ENCODE results near the gene PRPF4. TPM values are rescaled to one million over a fixed set of nuclear protein-coding genes. Genes with fewer than 3 reads are reported as not detected.
A peak's percentile ranks its signal among the peaks of the same experiment; 100 is the strongest.
"Not testable (repeated sequence)": the region's sequence is repeated elsewhere in the genome, so short reads cannot be mapped to it uniquely, and the experiment has no call there.

PRPF4 gene
- total RNA-seq, 1 experiment from 2014 or later, result 58.9 TPM

GRCh38 chr9:113257863-113258262, 17.6 kb upstream of the PRPF4 start:
- no peak overlapping the region for H3K4me3 ChIP-seq
- no peaks in the 10 kb centered on the region for H3K27me3 ChIP-seq
- DNase-seq, result no peak
- H3K9me3 ChIP-seq, result no peaks in the 10 kb centered on the region
- H3K36me3 ChIP-seq, result peaks cover 27% of the 10 kb centered on the region

GRCh38 chr9:113258282-113258681, 17.2 kb upstream of the PRPF4 start:
- Histone ChIP-seq H3K4me3 (no peak overlapping the region), H3K9me3 (no peaks in the 10 kb centered on the region), H3K27me3 (no peaks in the 10 kb centered on the region), H3K36me3 (peaks cover 27% of the 10 kb centered on the region)
- DNase-seq, result no peak

DNA sequence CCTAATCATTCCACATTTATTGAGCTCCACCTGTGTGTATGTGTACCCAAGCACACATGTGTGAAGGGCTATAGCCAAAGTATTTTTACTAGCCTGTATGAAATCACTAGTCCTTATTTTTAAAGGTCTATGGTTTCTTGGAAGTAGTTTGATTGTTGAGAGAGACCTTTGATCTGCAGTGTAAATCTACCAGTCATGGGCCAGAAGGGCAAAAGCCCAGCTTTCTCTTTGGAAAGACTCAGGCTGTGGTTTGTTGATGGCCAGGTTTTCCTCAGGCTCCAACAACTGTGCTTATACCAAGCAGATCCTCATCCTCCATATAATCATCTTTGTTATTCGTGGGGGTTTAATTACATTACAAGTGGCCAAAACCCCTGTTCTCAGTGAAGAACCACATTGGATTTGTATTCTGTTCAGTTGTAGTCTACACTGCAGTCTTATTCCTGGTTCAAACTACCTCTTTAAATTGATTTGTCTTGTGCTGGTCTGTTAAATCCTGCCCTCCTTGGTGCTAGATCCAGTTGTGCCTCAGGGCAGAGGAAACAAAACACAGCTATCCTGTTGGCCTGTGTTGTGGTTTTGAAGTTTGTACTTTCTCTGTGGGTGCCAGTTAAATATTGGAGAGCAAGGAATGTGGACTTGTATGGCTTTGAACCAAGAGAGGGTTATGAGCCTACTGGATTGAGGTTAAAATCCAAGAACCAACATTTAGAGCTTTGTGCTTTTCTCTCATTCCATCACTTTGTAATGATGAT, 13.4 kb upstream of the PRPF4 start:
- peaks cover 32% of the 10 kb centered on the region for H3K36me3 ChIP-seq
- no peaks in the 10 kb centered on the region for H3K9me3 ChIP-seq
- no peak overlapping the region for H3K4me3 ChIP-seq
- no peaks in the 10 kb centered on the region for H3K27me3 ChIP-seq
- no peak for DNase-seq

DNA sequence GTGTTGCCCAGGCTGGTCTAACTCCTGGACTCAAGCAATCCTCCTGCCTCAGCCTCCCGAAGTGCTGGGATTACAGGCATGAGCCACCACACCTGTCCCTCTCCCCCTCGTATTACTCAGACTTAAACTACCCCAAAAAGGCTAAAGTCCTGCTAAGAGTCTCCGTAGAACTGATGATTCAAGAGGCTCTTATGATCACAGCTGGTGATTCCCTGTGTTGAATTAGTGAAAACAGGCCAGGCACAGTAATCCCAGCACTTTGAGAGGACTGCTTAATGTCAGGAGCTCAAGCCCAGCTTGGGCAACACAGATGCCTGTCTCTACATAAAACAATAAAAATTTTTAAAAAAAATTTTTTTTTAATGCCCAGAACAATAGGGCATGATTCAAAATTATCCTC, 9.3 kb upstream of the PRPF4 start:
- H3K36me3 ChIP-seq, result peaks cover 41% of the 10 kb centered on the region
- DNase-seq, result no peak
- no peaks in the 10 kb centered on the region for H3K9me3 ChIP-seq
- H3K27me3 ChIP-seq, result no peaks in the 10 kb centered on the region
- no peak overlapping the region for H3K4me3 ChIP-seq

DNA sequence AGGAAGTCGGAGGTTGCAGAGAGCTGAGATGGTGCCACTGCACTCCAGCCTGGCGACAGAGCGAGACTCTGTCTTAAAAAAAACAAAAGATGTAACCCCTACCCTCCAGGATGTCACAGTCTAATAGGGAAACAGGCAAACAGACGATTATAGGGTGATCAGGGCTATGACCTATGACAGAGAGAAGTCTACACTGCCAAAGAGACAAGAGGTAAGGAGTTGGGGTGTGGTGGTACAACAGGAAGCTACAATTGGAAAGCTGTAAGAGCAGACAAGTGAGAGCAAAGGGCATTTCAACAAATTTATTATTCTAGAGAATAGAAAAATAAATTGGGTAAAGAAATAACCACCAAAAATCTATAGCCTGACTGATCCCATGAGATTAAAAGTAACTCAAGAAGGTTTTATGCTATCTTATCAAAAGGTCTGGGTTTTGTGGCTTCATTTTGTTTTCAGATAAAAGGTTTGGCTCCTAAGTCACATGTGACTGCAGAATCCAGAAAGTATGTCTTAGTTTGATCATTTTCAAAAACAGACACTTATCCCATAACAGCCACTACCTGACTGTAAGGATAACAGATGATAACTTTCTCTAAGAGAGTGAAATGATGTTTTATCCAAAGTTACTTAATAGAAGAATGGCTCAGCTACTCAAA, 7.4 kb upstream of the PRPF4 start:
- no peak for DNase-seq
- H3K9me3 ChIP-seq, result no peaks in the 10 kb centered on the region
- H3K4me3 ChIP-seq, result no peak overlapping the region
- no peaks in the 10 kb centered on the region for H3K27me3 ChIP-seq
- peaks cover 51% of the 10 kb centered on the region for H3K36me3 ChIP-seq

DNA sequence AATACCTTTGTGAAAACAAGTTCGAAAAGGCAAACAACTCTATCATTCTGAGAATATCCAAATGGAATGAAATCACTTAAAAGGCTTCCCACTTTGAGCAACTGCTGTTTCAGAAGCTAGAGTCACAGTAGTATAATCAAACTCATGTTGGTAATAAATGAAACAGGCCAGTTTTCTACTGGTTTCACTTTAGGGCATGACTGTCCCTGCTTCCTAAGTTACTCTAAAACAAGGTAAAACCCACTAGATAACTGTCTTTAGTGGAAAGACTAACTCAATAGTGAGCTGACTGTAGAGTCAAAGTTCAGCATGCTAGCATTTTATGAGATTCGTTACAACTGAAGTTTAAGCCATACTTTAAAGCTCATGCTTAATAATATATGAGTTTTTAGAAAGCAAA, 6.1 kb upstream of the PRPF4 start:
- H3K4me3 ChIP-seq, result no peak overlapping the region
- DNase-seq, result no peak
- H3K36me3 ChIP-seq, result peaks cover 60% of the 10 kb centered on the region
- no peaks in the 10 kb centered on the region for H3K27me3 ChIP-seq
- no peaks in the 10 kb centered on the region for H3K9me3 ChIP-seq

DNA sequence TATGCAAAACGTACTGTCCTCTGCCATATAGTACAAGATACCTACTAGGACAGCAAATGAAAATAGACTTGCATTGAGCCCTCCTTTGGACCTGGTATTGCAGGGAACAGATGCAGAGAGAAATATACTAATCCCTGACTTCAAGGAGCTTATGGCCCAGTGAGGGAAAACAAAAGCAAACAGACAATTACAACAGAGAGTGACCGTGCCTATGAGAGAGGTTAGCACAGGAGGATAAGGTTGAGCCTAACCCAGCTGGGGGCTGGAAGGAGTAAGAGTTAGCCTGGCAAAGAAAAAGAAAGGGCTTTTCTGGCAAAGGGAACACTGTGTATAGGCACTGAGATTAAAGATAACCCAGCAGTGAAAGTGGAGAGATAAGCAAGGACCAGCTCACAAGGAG, 5.6 kb upstream of the PRPF4 start:
- H3K36me3 ChIP-seq, result peaks cover 60% of the 10 kb centered on the region

GRCh38 chr9:113274474-113275156, 843 bp upstream of the PRPF4 start:
- no peak for DNase-seq
- Histone ChIP-seq H3K27me3 (no peaks in the 10 kb centered on the region), H3K4me3 (peak overlapping the region; percentile 94), H3K36me3 (peaks cover 69% of the 10 kb centered on the region), H3K9me3 (no peaks in the 10 kb centered on the region)

More for the DNA sequence above, 5.6 kb upstream of the PRPF4 start:
- H3K4me3 ChIP-seq, result no peak overlapping the region
- no peaks in the 10 kb centered on the region for H3K27me3 ChIP-seq
- H3K9me3 ChIP-seq, result no peaks in the 10 kb centered on the region
- no peak for DNase-seq

GRCh38 chr9:113278840-113279239, 3.4 kb downstream of the PRPF4 start:
- no peaks in the 10 kb centered on the region for H3K9me3 ChIP-seq
- no peak for DNase-seq
- no peak overlapping the region for H3K4me3 ChIP-seq
- no peaks in the 10 kb centered on the region for H3K27me3 ChIP-seq
- H3K36me3 ChIP-seq, result peaks cover 74% of the 10 kb centered on the region

GRCh38 chr9:113281356-113281755, 5.9 kb downstream of the PRPF4 start:
- peaks cover 83% of the 10 kb centered on the region for H3K36me3 ChIP-seq
- H3K4me3 ChIP-seq, result no peak overlapping the region
- DNase-seq, result no peak
- H3K9me3 ChIP-seq, result no peaks in the 10 kb centered on the region
- no peaks in the 10 kb centered on the region for H3K27me3 ChIP-seq

DNA sequence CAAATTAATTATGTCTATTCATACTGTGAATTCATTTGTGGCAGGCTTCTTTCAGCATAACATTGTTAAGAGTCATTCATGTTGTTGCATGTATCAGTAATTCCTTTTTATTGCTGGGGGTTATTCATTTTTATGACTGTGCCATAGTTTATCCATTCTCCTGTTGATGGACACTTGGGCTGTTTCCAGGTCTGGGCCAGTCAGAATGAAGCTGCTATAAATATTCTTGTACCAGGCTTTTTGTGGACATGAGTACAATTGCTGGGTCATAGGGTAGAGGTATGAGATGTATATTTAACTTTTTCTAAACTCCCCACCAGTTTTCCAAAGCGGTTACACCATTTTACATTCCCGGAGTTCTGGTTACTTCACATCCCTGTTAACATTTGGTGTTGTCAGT, 13.6 kb downstream of the PRPF4 start:
- DNase-seq, result no peak
- Histone ChIP-seq H3K27me3 (no peaks in the 10 kb centered on the region), H3K9me3 (no peaks in the 10 kb centered on the region), H3K4me3 (no peak overlapping the region), H3K36me3 (peaks cover 91% of the 10 kb centered on the region)

GRCh38 chr9:113290052-113290607, 14.7 kb downstream of the PRPF4 start:
- Histone ChIP-seq H3K9me3 (no peaks in the 10 kb centered on the region), H3K36me3 (peaks cover 83% of the 10 kb centered on the region), H3K4me3 (no peak overlapping the region), H3K27me3 (no peaks in the 10 kb centered on the region)
- DNase-seq, result no peak

GRCh38 chr9:113293285-113293878, 17.9 kb downstream of the PRPF4 start:
- peak; percentile 34 for DNase-seq
- no peak overlapping the region for H3K4me3 ChIP-seq
- H3K9me3 ChIP-seq, result no peaks in the 10 kb centered on the region
- peaks cover 56% of the 10 kb centered on the region for H3K36me3 ChIP-seq
- no peaks in the 10 kb centered on the region for H3K27me3 ChIP-seq

- H3K36me3 ChIP-seq, result peaks cover 27% of the 10 kb centered on the region
- not testable (repeated sequence) for H3K4me3 ChIP-seq, H3K9me3 ChIP-seq, DNase-seq, H3K27me3 ChIP-seq
Observed at GRCh38 chr9:113296247-113296646, 20.8 kb downstream of the PRPF4 start.

DNA sequence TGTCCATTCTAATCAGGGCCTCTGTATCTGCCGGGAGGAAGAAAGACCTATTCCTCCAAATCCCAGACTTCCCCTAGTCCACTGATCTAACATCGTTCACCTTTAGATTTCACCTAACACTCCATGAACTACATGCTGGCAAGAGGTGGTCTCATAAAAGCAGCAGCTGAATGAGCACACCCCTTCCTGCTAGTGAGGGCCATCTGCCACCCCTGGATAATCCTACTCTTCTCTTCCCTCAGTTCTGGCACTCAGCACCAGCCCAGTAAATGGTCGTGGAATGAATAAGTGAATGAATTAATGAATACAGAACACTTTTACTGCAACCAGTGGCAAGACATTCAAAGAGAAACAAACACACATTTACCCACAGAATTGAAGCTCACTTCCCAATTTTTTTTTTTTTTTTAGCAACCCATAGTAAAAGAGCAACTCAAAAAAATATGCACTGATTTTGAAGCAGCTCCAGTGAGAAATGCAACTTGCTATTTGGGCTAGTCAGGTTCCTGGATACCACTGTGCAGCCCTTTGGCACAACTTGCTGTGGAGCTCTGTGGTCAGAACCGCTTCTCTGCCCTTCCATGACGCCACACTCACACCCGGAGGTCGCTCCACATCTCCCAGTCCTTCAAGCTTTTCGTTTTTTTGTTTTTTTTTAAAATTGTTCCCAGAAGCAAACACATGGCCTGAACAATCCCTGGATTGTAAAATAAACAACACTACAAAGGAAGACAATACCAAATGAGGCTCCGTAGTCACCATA, 21.5 kb downstream of the PRPF4 start:
- Histone ChIP-seq H3K27me3 (no peaks in the 10 kb centered on the region), H3K9me3 (no peaks in the 10 kb centered on the region), H3K4me3 (no peak overlapping the region), H3K36me3 (peaks cover 20% of the 10 kb centered on the region)
- DNase-seq, result no peak

DNA sequence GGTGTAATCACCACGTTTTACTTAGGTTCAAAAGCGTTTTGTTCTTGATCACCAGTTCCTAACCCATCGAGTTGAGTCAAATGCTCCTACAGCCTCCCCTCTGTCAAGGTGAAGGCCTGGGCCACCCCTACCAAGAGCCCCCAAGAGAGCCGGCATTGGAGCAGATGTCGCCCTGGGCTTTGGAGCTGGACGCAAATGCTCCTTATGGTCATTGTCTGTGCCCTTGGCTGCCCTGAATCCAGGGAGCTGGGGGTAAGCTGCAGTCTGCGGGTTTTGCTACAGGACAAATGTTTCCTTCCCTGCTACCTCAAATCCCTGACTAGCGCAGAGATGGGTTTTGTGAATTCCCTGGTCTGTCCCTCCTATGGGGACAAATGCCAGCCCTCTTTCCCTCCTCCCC, 22.9 kb downstream of the PRPF4 start:
- DNase-seq, result no peak

More for the DNA sequence above, 22.9 kb downstream of the PRPF4 start:
- H3K4me3 ChIP-seq, result no peak overlapping the region
- H3K27me3 ChIP-seq, result no peaks in the 10 kb centered on the region
- H3K9me3 ChIP-seq, result no peaks in the 10 kb centered on the region
- H3K36me3 ChIP-seq, result peaks cover 7% of the 10 kb centered on the region

Data from MG63 (cell line).